ENCODE results near the gene CLHC1. TPM values are rescaled to one million over a fixed set of nuclear protein-coding genes. Genes with fewer than 3 reads are reported as not detected.

CLHC1 gene
- total RNA-seq, 1 experiment from 2014 or later: 9.2 TPM

DNA sequence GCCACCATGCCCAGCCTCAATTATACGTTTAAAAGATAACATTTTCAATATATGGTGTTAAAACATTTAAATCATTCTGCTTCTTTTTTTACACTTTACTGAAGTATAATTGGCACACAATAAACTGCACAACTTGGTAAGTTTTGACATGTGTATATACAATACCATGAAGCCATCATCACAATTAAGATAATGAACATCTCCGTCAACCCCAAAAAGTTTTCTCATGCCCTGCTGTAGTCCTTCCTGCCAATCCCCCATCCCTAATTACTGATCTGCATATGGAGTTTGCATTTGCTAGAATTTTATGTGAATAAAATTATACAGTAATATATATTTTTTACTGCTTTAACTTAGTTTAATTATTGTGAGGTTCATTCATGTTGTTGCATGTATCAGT, 96.6 kb downstream of the CLHC1 start:
- no peak overlapping the region for H4K5ac ChIP-seq (ENCODE audit: insufficient read length, low read depth, low read length)
- no peak overlapping the region for H3T11ph ChIP-seq (ENCODE audit: low read length)
- H3K79me2 ChIP-seq (ENCODE audit: insufficient read depth, low read length): no peaks in the 10 kb centered on the region
- H2AK5ac ChIP-seq (ENCODE audit: insufficient read length, low read length): no peak overlapping the region
- H3K4me2 ChIP-seq (ENCODE audit: insufficient read depth, insufficient read length, low read length): no peak overlapping the region
- H3K9ac ChIP-seq (ENCODE audit: extremely low read depth, insufficient read length, low read length): no peak overlapping the region
- H2AFZ ChIP-seq (ENCODE audit: low read length): no peak overlapping the region
- no peak overlapping the region for H3K23ac ChIP-seq (ENCODE audit: insufficient read length, low read depth, low read length)
- Mint-ChIP-seq H3K36me3 (ENCODE audit: insufficient read depth in 1 of 3, low read depth in 3 of 3) (no peaks in the 10 kb centered on the region), H3K4me3 (no peak overlapping the region), H3K4me1 (peaks cover 58 to 63% of the 10 kb centered on the region in 2 experiments), H3K9me3 (no peaks in the 10 kb centered on the region), H3K27me3 (ENCODE audit: low read depth) (no peaks in the 10 kb centered on the region; the same call in 1 of the 2 replicates), H3K27ac (no peak overlapping the region; a peak in 1 of 7 replicates)
- no peak overlapping the region for H3K4ac ChIP-seq (ENCODE audit: low read depth, low read length)
- peaks cover 10% of the 10 kb centered on the region; the same call in 1 of the 2 replicates for H3K4me1 ChIP-seq (ENCODE audit: insufficient read depth, low read length)
- no peak overlapping the region for H3K14ac ChIP-seq (ENCODE audit: insufficient read depth, low read length)
- no peak overlapping the region for H3K27ac ChIP-seq (ENCODE audit: insufficient read length, low read depth, low read length)
- no CpG with 5 or more reads among the region's 2 CpGs for WGBS (ENCODE audit: extremely low coverage, insufficient read length, low lambda C conversion rate)
- no peaks in the 10 kb centered on the region for H3K79me1 ChIP-seq (ENCODE audit: insufficient read depth, low read depth, low read length, poor library complexity, severe bottlenecking)
- no peak overlapping the region for H2BK15ac ChIP-seq (ENCODE audit: low read depth, low read length)
- H3K23me2 ChIP-seq (ENCODE audit: insufficient read length, low read depth, low read length, poor library complexity, severe bottlenecking): no peaks in the 10 kb centered on the region
- H4K91ac ChIP-seq (ENCODE audit: insufficient read length, low read depth, low read length): no peak overlapping the region
- H2BK5ac ChIP-seq (ENCODE audit: insufficient read length, low read length): no peak overlapping the region
- H3K56ac ChIP-seq (ENCODE audit: insufficient read length, low read depth, low read length): no peak overlapping the region
- no peak overlapping the region for H2BK20ac ChIP-seq (ENCODE audit: low read depth, low read length, poor library complexity, severe bottlenecking)
- DNase-seq: no peak
- H4K8ac ChIP-seq (replicated peaks; ENCODE audit: insufficient read length, low read depth, low read length): no peak overlapping the region
- TF ChIP-seq, protein P1, sequence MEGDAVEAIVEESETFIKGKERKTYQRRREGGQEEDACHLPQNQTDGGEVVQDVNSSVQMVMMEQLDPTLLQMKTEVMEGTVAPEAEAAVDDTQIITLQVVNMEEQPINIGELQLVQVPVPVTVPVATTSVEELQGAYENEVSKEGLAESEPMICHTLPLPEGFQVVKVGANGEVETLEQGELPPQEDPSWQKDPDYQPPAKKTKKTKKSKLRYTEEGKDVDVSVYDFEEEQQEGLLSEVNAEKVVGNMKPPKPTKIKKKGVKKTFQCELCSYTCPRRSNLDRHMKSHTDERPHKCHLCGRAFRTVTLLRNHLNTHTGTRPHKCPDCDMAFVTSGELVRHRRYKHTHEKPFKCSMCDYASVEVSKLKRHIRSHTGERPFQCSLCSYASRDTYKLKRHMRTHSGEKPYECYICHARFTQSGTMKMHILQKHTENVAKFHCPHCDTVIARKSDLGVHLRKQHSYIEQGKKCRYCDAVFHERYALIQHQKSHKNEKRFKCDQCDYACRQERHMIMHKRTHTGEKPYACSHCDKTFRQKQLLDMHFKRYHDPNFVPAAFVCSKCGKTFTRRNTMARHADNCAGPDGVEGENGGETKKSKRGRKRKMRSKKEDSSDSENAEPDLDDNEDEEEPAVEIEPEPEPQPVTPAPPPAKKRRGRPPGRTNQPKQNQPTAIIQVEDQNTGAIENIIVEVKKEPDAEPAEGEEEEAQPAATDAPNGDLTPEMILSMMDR (conservative IDR thresholded peaks at IDR 0.05): no peak
- H3K18ac ChIP-seq (ENCODE audit: insufficient read length, low read depth, low read length): no peak overlapping the region
- H3K9me3 ChIP-seq (ENCODE audit: control insufficient read depth, low read depth, low read length): no peaks in the 10 kb centered on the region
- H3K27me3 ChIP-seq (ENCODE audit: insufficient read depth, low read length): no peaks in the 10 kb centered on the region
- H4K20me1 ChIP-seq (ENCODE audit: control insufficient read depth, insufficient read depth, insufficient read length): no peaks in the 10 kb centered on the region
- H2BK12ac ChIP-seq (ENCODE audit: insufficient read length, low read depth, low read length): no peak overlapping the region
- H2BK120ac ChIP-seq (ENCODE audit: low read depth, low read length, poor library complexity, severe bottlenecking): no peak overlapping the region

Data from H9 (cell line).